ENCODE results near the gene NEMP2. TPM values are rescaled to one million over a fixed set of nuclear protein-coding genes. Genes with fewer than 3 reads are reported as not detected.

Gene NEMP2, protein sequence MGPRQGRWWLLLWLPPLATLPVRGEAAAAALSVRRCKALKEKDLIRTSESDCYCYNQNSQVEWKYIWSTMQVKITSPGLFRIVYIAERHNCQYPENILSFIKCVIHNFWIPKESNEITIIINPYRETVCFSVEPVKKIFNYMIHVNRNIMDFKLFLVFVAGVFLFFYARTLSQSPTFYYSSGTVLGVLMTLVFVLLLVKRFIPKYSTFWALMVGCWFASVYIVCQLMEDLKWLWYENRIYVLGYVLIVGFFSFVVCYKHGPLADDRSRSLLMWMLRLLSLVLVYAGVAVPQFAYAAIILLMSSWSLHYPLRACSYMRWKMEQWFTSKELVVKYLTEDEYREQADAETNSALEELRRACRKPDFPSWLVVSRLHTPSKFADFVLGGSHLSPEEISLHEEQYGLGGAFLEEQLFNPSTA
- total RNA-seq (7.1 TPM), polyA plus RNA-seq (ENCODE audit: insufficient read depth in 1 of 8, insufficient read length in 8 of 8, low replicate concordance in 1 of 8) (1 to 10 TPM; 5.0 to 9.2 (median 6.5) TPM)
- long read RNA-seq, donor 1, full-length matches to known transcripts: 1 of 1 reads
- long read RNA-seq, donor 1, partial matches to known transcripts: 0 of 1 reads
- long read RNA-seq, donor 1, other reads (novel, unspliced or antisense): 0 of 1 reads
- long read RNA-seq, donor 2: 0 reads
- long read RNA-seq, donor 3, full-length matches to known transcripts: 1 of 1 reads
- long read RNA-seq, donor 3, partial matches to known transcripts: 0 of 1 reads
- long read RNA-seq, donor 3, other reads (novel, unspliced or antisense): 0 of 1 reads
- long read RNA-seq, donor 4, full-length matches to known transcripts: 1 of 1 reads
- long read RNA-seq, donor 4, partial matches to known transcripts: 0 of 1 reads
- long read RNA-seq, donor 4, other reads (novel, unspliced or antisense): 0 of 1 reads
- long read RNA-seq, donor 5, full-length matches to known transcripts: 2 of 2 reads
- long read RNA-seq, donor 5, partial matches to known transcripts: 0 of 2 reads
- long read RNA-seq, donor 5, other reads (novel, unspliced or antisense): 0 of 2 reads
- long read RNA-seq, donor 6: 0 reads
- long read RNA-seq, donor 7, full-length matches to known transcripts: 1 of 1 reads
- long read RNA-seq, donor 7, partial matches to known transcripts: 0 of 1 reads
- long read RNA-seq, donor 7, other reads (novel, unspliced or antisense): 0 of 1 reads
- long read RNA-seq, donor 8: 0 reads
- long read RNA-seq, donor 9, partial matches to known transcripts: 0 of 1 reads
- long read RNA-seq, donor 9, other reads (novel, unspliced or antisense): 0 of 1 reads
- long read RNA-seq, donor 10, full-length matches to known transcripts: 1 of 1 reads
- long read RNA-seq, donor 10, partial matches to known transcripts: 0 of 1 reads
- long read RNA-seq, donor 10, other reads (novel, unspliced or antisense): 0 of 1 reads
- long read RNA-seq, donor 11, full-length matches to known transcripts: 1 of 1 reads
- long read RNA-seq, donor 11, partial matches to known transcripts: 0 of 1 reads
- long read RNA-seq, donor 11, other reads (novel, unspliced or antisense): 0 of 1 reads

DNA sequence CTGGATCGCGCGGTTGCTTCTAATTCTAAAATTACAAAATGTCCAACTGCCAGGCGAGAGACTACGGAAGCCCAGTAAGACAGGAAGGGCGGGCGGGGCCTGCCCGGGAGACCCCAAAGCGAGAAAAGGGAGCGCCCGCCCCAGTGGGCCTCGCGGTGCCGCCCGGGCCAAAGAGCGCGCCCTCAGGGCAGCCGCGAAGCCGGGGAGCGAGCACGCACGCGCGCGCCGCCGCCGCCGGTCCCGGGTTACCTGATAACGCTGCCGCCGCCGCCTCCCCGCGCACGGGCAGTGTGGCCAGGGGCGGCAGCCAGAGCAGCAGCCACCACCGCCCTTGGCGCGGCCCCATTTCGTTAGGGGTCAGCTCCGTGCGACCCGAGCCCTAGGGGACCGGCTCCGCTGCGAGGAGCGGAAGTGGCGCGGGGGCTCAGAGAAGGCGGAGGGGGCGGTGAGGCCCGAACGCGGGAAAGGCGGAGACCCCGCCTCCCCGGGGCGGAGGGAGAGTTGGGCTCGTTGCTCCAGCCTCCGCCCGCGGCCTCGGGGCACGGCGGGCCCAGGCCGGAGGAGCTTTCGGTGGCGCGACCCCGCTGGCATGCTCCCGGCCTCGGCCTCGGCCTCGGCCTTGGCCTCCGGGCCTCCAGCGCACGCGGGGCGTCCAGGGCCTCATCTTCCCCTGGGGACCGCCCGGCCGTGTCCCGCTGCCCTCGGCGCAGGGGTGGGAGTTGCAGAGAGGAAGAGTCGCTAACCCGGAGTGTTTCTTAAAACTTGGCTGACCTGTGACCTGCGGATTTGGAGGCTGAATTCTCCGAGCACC, at the start of gene NEMP2:
NEMP2 (minus strand) TSS at position 413 of the 811 bp plus-strand sequence; CDS start at position 346, 67 bp downstream.
- Histone ChIP-seq H3K27me3 (ENCODE audit: control insufficient read depth, insufficient read depth, low read length) (no peaks in the 10 kb centered on the region), H3K36me3 (ENCODE audit: control insufficient read depth, insufficient read depth, low read length) (no peaks in the 10 kb centered on the region), H3K27ac (ENCODE audit: low read length) (peak within 1 kb of the TSS; percentile 94), H3K9me3 (replicated peaks; ENCODE audit: control insufficient read depth, low read depth, low read length) (peaks cover 7% of the 10 kb centered on the region), H3K4me1 (ENCODE audit: control insufficient read depth, insufficient read depth, low read length) (peaks cover 15% of the 10 kb centered on the region), H3K4me3 (ENCODE audit: low read length) (peak within 1 kb of the TSS; percentile 72)
- DNase-seq: peak; percentile 94
- WGBS (ENCODE audit: insufficient coverage): under 1% methylated on average over 89 of the region's 92 CpGs

DNA sequence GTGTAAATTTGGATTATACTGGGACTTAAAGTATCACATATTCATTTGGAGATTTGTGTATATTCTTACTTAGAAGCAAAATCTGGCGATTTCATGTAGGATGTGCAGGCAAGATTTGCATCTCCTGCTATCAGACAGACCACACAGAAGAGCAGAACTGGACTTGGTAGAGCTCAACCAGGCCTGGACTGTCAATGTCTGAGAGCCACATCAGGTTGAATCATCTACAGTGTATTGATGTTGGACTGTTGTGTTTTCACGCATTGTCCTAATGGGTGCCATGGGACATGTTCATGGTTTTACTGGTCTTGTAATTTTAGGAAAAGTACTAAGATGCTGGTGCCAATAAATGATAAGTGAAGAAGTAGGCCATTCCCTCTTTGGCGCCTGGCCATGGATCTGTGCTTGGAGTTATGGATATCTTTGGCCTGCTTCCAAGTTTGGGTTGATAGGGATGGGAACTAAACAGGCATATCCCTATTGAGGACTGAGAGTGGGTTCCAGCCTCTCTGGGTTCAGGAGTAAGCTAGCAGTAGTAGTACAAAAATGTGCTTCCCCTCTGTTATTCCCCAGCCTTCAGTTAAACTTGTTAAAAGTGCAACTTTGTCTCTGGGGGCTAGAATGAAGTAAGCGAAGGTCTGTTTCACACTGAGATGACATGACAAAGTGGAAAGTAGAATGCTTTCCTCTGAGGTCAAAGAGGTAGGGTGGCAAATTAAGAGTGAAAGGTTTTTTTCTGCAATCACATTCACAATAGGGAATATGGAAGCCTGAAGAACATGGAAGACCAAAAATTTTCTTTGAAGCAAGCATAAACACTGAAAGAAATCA, 49.2 kb upstream of the NEMP2 start:
- Histone ChIP-seq H3K4me1 (ENCODE audit: control insufficient read depth, insufficient read depth, low read length) (peaks cover 13% of the 10 kb centered on the region), H3K27me3 (ENCODE audit: control insufficient read depth, insufficient read depth, low read length) (no peaks in the 10 kb centered on the region), H3K36me3 (ENCODE audit: control insufficient read depth, insufficient read depth, low read length) (no peaks in the 10 kb centered on the region), H3K4me3 (ENCODE audit: low read length) (no peak overlapping the region), H3K27ac (ENCODE audit: low read length) (peak overlapping the region; percentile 70), H3K9me3 (replicated peaks; ENCODE audit: control insufficient read depth, low read depth, low read length) (no peaks in the 10 kb centered on the region)
- 70% methylated on average over 2 of the region's 4 CpGs for WGBS (ENCODE audit: insufficient coverage)
- peak; percentile 63 for DNase-seq

DNA sequence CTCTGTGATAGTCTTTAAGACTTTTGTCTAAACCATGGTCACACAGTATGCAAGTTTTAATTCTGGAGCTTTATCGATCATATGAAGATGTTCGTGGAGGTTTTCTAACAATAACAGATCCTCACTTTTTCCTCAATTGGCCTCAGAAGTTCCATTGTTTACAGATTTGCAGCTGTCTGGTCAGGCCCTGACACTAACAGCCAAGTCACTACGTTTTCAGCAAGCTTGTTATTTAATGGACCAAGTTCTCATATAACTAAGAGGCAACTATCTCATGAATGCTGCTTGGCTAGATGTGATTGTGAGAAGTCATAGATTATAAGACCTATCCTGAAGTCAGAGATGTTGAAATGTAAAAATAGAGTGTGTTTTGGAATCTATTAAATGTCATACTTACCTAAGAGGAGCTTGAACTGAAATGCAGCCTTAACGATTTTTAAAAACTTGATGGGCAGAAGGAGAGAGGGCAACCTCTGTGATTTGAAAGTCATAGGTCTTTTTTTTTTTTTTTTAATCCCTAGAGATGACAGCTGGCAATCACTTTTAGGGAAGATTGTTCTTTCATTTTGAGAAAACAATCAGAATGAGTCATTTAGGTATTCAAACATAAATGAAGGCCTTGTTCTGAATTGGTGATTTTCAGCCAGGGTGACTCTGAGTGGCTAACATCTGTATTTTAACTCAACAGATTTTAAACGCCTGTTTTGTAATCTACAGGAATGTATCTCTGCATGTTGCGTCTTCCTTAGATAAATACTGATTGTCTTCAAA, 48.4 kb upstream of the NEMP2 start:
- Histone ChIP-seq H3K9me3 (replicated peaks; ENCODE audit: control insufficient read depth, low read depth, low read length) (no peaks in the 10 kb centered on the region), H3K36me3 (ENCODE audit: control insufficient read depth, insufficient read depth, low read length) (no peaks in the 10 kb centered on the region), H3K4me1 (ENCODE audit: control insufficient read depth, insufficient read depth, low read length) (peaks cover 21% of the 10 kb centered on the region), H3K27me3 (ENCODE audit: control insufficient read depth, insufficient read depth, low read length) (no peaks in the 10 kb centered on the region), H3K27ac (ENCODE audit: low read length) (peak overlapping the region; percentile 70), H3K4me3 (ENCODE audit: low read length) (no peak overlapping the region)
- WGBS (ENCODE audit: insufficient coverage): 80% methylated on average over 1 of the region's 6 CpGs
- DNase-seq: peak; percentile 66

DNA sequence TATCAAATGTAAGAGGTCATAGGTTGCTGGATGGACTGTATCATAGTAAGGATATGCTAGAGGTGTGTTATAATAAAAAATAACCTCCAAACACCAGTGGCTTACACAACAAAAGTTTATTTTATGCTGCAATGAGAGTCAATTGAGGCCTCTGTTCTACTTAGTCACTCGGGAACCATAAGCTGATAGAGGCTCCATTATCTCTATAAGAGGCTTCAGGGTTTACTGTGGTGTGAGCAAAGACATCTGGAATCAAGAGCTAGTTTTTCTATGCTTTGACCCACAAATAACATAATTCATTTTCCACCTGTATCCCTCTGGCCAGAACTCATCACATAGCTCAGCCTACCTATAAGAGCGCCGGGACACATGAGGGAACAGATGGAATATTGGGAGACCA, 47.5 kb upstream of the NEMP2 start:
- Histone ChIP-seq H3K4me1 (ENCODE audit: control insufficient read depth, insufficient read depth, low read length) (peaks cover 22% of the 10 kb centered on the region), H3K4me3 (ENCODE audit: low read length) (no peak overlapping the region), H3K27ac (ENCODE audit: low read length) (no peak overlapping the region), H3K36me3 (ENCODE audit: control insufficient read depth, insufficient read depth, low read length) (no peaks in the 10 kb centered on the region), H3K9me3 (replicated peaks; ENCODE audit: control insufficient read depth, low read depth, low read length) (no peaks in the 10 kb centered on the region), H3K27me3 (ENCODE audit: control insufficient read depth, insufficient read depth, low read length) (no peaks in the 10 kb centered on the region)
- DNase-seq: no peak
- no CpG with 5 or more reads among the region's 3 CpGs for WGBS (ENCODE audit: insufficient coverage)

DNA sequence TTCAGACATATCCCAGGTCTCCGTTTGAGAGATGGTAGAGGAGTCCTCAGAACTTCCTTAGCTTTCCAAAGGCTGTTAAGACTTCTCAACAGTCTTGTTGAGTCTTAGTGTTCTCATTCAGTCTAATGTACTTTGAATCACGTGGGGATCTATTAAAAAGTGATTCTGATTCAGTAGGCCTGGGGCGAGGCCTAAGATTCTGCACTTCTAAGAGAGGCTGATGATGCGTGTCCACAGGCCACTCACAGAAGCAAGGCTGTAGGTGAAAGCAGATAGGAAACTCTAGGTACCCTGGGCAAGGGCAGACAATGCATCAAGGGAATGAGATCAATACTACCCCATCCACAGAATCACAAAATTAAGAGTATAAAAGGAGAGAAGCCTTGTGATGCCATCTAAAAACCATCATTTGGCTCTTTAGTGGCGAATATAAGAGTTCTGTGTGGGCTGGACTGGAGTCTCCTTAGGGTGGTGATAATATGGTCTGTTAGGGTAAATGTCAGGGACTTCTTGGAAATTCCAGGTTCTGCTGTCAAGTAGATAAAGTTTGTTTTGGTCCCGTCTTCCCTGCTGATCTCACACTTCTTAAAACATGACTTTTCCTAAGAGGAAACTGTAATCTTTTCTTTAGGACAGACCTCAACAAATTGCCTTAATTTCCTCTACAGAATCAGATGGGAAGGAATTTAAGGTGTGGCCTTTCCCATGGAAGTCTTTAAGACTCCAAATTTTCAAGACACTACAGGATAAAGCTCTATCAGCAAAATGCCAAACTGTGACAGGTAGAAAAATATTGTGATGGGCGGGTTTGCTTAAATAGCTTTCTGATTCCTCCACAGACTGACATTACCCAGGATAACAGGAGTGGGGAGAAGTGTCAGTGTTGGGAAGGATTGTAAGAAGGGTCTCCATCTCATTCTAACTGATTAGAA, 45.7 kb upstream of the NEMP2 start:
- Histone ChIP-seq H3K4me1 (ENCODE audit: control insufficient read depth, insufficient read depth, low read length) (peaks cover 22% of the 10 kb centered on the region), H3K27me3 (ENCODE audit: control insufficient read depth, insufficient read depth, low read length) (no peaks in the 10 kb centered on the region), H3K36me3 (ENCODE audit: control insufficient read depth, insufficient read depth, low read length) (no peaks in the 10 kb centered on the region), H3K27ac (ENCODE audit: low read length) (no peak overlapping the region), H3K4me3 (ENCODE audit: low read length) (no peak overlapping the region), H3K9me3 (replicated peaks; ENCODE audit: control insufficient read depth, low read depth, low read length) (no peaks in the 10 kb centered on the region)
- WGBS (ENCODE audit: insufficient coverage): no CpG with 5 or more reads among the region's 7 CpGs
- DNase-seq: no peak

DNA sequence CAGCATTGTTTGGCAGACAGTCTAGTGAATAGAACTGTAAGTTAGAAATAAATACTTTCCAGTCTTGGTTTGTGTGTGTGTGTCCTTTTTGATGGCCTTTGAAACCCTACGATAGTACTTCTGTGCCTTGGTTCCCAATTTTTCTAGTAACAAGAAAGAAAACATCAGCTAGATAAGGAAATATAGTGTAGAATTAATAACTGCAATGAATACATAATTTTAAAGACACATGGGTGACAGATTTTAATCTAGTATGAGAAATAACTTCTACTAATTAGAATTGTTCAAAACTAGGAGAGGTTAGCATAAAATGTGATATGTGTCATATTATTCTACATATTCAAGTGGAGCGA, 44.5 kb upstream of the NEMP2 start:
- H3K36me3 ChIP-seq (ENCODE audit: control insufficient read depth, insufficient read depth, low read length): no peaks in the 10 kb centered on the region
- H3K9me3 ChIP-seq (replicated peaks; ENCODE audit: control insufficient read depth, low read depth, low read length): no peaks in the 10 kb centered on the region
- H3K4me3 ChIP-seq (ENCODE audit: low read length): no peak overlapping the region
- H3K27me3 ChIP-seq (ENCODE audit: control insufficient read depth, insufficient read depth, low read length): no peaks in the 10 kb centered on the region
- H3K27ac ChIP-seq (ENCODE audit: low read length): peak overlapping the region; percentile 71
- no CpG with 5 or more reads among the region's 2 CpGs for WGBS (ENCODE audit: insufficient coverage)
- DNase-seq: no peak
- H3K4me1 ChIP-seq (ENCODE audit: control insufficient read depth, insufficient read depth, low read length): peaks cover 20% of the 10 kb centered on the region

DNA sequence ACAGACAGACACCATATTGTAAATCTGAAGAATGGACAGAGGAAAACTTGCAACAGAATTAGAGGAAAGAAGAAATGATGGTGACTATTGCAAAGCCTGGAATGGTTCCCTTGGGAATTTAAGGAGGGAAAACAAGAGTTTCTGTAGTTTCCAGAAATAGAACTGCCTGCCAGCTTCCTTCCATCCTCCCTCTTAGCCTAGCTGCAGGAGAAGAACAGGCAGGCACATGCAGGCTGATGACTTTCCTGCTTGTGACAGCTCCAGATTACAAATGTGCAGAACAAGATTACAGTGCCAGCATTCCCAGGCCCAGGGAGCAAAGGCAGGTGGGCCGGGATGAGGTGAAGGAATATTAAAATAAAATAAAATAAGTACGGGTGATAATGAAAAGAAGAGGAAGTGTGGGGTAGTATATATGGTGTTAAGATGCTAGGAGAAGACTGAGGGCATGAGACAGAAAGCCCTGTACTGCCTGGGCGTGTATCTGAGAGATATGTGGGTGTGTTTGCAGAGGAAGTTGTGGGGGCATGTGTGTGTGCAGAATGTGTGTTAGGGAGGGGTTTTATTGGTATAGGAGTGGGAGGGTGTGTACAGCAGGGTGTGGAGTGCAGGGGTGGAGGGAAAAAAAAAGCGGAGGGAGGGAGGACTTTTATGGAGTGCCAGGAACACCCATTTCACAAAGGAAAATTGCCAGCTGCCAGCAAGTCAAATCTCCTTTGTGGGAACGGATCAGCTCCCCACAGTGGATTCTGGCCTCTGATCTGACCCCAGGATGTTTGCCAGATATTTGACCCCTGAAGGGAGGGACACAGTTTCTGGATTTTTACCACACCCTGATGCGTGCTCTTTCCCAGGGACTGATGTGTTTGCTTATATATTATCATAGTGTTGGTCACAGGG, 43.9 kb upstream of the NEMP2 start:
- Histone ChIP-seq H3K27me3 (ENCODE audit: control insufficient read depth, insufficient read depth, low read length) (no peaks in the 10 kb centered on the region), H3K27ac (ENCODE audit: low read length) (peak overlapping the region; percentile 71)
- DNase-seq: peak; percentile 74

More for the DNA sequence above, 43.9 kb upstream of the NEMP2 start:
- no peak overlapping the region for H3K4me3 ChIP-seq (ENCODE audit: low read length)
- 44% methylated on average over 4 of the region's 6 CpGs for WGBS (ENCODE audit: insufficient coverage)
- peaks cover 15% of the 10 kb centered on the region for H3K4me1 ChIP-seq (ENCODE audit: control insufficient read depth, insufficient read depth, low read length)
- H3K9me3 ChIP-seq (replicated peaks; ENCODE audit: control insufficient read depth, low read depth, low read length): no peaks in the 10 kb centered on the region
- H3K36me3 ChIP-seq (ENCODE audit: control insufficient read depth, insufficient read depth, low read length): no peaks in the 10 kb centered on the region
